ENCODE measurements around the gene SLC25A13. TPM values are rescaled to one million over a fixed set of nuclear protein-coding genes. Genes with fewer than 3 reads are reported as not detected.
A peak's percentile ranks its signal among the peaks of the same experiment; 100 is the strongest.

SLC25A13 gene
- polyA plus RNA-seq, 1 of the 3 experiments (the other 2 are of a cell fraction): 16.0 TPM

GRCh38 chr7:96303686-96304443 lies 18.0 kb downstream of the SLC25A13 start (continued):
- peak; percentile 92 for TF ChIP-seq PBX3 (IDR thresholded peaks at IDR 0.05)

- Histone ChIP-seq H3K27ac (ENCODE audit: low read depth in 2 of 2, low read length in 1 of 2) (peak overlapping the region in 1 of 2 experiments; percentile 63; a peak in 2 of 4 replicates), H3K4me1 (ENCODE audit: control insufficient read depth in 1 of 2, insufficient read depth in 2 of 2, low read depth in 1 of 2, low read length in 1 of 2) (peaks cover 11 to 15% of the 10 kb centered on the region in 2 experiments), H3K9me3 (no peaks in the 10 kb centered on the region), H3K36me3 (replicated peaks in 1 of 2; ENCODE audit: control insufficient read depth in 1 of 2, insufficient read depth in 2 of 2, low read length in 1 of 2) (no peaks in the 10 kb centered on the region), H3F3A (replicated peaks; ENCODE audit: insufficient read depth) (peaks cover 26% of the 10 kb centered on the region), H3K27me3 (ENCODE audit: insufficient read depth) (no peaks in the 10 kb centered on the region), H4K20me1 (ENCODE audit: insufficient read depth) (peaks cover 82% of the 10 kb centered on the region), H3K79me2 (ENCODE audit: insufficient read depth) (peaks cover 57% of the 10 kb centered on the region; the same call in 1 of the 2 replicates), H2AFZ (ENCODE audit: low read depth) (no peak overlapping the region), H3K9ac (no peak overlapping the region), H3K4me3 (ENCODE audit: low read depth in 2 of 2, low read length in 1 of 2) (no peak overlapping the region), H3K4me2 (peak overlapping the region; percentile 16; the same call in 1 of the 2 replicates), H3K9me2 (no peaks in the 10 kb centered on the region)
- POLR2A ChIA-PET: no interaction called here
- DNase-seq: no peak
- WGBS (ENCODE audit: low lambda C conversion rate): 89% methylated on average over 5 of the region's 5 CpGs
- CTCF ChIA-PET: interaction anchor here (1.4 kb wide), 1 partner anchor 24 kb away, joined by 3 read pairs; no protein-coding TSS in a partner anchor
- no peak for TF ChIP-seq SMC3 (IDR thresholded peaks at IDR 0.05; ENCODE audit: low read depth, low read length)
- TF ChIP-seq GABPA (IDR thresholded peaks at IDR 0.05; ENCODE audit: low read depth): no peak
- TF ChIP-seq RXRA (IDR thresholded peaks at IDR 0.05; ENCODE audit: borderline replicate concordance, low read depth): no peak
- no peak for TF ChIP-seq RCOR1 (IDR thresholded peaks at IDR 0.05; ENCODE audit: low read length)
- TF ChIP-seq PBX3 (IDR thresholded peaks at IDR 0.05): no peak
- no peak for TF ChIP-seq ZBTB33 (IDR thresholded peaks at IDR 0.05; ENCODE audit: borderline replicate concordance, low read depth)
- TF ChIP-seq MAX (IDR thresholded peaks at IDR 0.05; ENCODE audit: low read depth): no peak
- no peak for TF ChIP-seq YY1 (IDR thresholded peaks at IDR 0.05; ENCODE audit: low read depth)
- no peak for TF ChIP-seq FOXM1 (IDR thresholded peaks at IDR 0.05; ENCODE audit: low read depth)
- no peak for TF ChIP-seq FOXJ3 (CRISPR knock-in tag; IDR thresholded peaks at IDR 0.05)
These were observed 18.7 kb downstream of the SLC25A13 start for GRCh38 chr7:96303105-96303685.
